Type B pancreatic cell (in vitro differentiated cells): ENCODE measurements around the gene GRM4. TPM values are rescaled to one million over a fixed set of nuclear protein-coding genes. Genes with fewer than 3 reads are reported as not detected.
A peak's percentile ranks its signal among the peaks of the same experiment; 100 is the strongest.

Source experiments
- DNase-seq: peaks from one replicate; pipeline ENCODE4 v3.0.0; 2021; ENCODE audit warnings: mixed read lengths; ENCODE audit not compliant: unreplicated experiment; ENCODE audit errors: extremely low spot score
- H3K27ac Mint-ChIP-seq: 2 replicates; pipeline ENCODE4 v1.8.0; 2021; ENCODE audit warnings: mild to moderate bottlenecking, mixed read lengths
- H3K27me3 Mint-ChIP-seq: 2 replicates; pipeline ENCODE4 v1.8.0; 2021; ENCODE audit warnings: mixed read lengths
- H3K36me3 Mint-ChIP-seq: 2 replicates; pipeline ENCODE4 v1.8.0; 2021; ENCODE audit warnings: mixed read lengths
- H3K4me1 Mint-ChIP-seq: one replicate; pipeline ENCODE4 v1.8.0; 2021; ENCODE audit warnings: mixed read lengths; ENCODE audit not compliant: unreplicated experiment
- H3K4me3 Mint-ChIP-seq: 2 replicates; pipeline ENCODE4 v1.8.0; 2021; ENCODE audit warnings: mild to moderate bottlenecking, mixed read lengths
- H3K9me3 Mint-ChIP-seq: 2 replicates; pipeline ENCODE4 v1.8.0; 2021; ENCODE audit warnings: mixed read lengths
- total RNA-seq: library from RNA; stranded (reverse); gene quantifications from 2 replicates; pipeline ENCODE4 v1.2.1, GENCODE V29; 2021; ENCODE audit warnings: low replicate concordance
- TF ChIP-seq, protein P1 (sequence below): fragments of 200-600 bp; sonication (generic); conservative IDR thresholded peaks from 2 replicates; pipeline ENCODE4 v1.5.0; 2021; ENCODE audit warnings: antibody characterized with exemption, mild to moderate bottlenecking

GRM4 gene
- total RNA-seq, 1 donor from 2014 or later = 2.2 TPM

DNA sequence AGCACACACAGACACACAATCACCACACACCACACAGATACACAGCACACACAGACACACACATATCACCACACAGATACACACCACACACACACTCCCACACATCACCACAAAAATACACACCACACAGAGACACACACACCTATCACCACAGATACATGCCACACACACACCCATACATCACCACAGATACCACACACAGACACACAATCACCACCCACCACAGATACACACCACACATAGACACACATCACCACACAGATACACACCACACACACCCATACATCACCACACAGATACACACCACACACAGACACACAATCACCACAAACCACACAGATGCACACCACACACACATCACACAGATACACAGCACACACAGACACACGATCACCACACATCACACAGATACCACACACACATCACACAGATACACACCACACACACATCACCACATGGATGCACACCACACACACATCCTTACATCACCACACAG is 74.0 kb downstream of the GRM4 start:
- H3K4me3 Mint-ChIP-seq = no peak overlapping the region
- H3K9me3 Mint-ChIP-seq = no peaks in the 10 kb centered on the region
- no peaks in the 10 kb centered on the region for H3K36me3 Mint-ChIP-seq
- TF ChIP-seq, protein P1, sequence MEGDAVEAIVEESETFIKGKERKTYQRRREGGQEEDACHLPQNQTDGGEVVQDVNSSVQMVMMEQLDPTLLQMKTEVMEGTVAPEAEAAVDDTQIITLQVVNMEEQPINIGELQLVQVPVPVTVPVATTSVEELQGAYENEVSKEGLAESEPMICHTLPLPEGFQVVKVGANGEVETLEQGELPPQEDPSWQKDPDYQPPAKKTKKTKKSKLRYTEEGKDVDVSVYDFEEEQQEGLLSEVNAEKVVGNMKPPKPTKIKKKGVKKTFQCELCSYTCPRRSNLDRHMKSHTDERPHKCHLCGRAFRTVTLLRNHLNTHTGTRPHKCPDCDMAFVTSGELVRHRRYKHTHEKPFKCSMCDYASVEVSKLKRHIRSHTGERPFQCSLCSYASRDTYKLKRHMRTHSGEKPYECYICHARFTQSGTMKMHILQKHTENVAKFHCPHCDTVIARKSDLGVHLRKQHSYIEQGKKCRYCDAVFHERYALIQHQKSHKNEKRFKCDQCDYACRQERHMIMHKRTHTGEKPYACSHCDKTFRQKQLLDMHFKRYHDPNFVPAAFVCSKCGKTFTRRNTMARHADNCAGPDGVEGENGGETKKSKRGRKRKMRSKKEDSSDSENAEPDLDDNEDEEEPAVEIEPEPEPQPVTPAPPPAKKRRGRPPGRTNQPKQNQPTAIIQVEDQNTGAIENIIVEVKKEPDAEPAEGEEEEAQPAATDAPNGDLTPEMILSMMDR = no peak
- peaks cover 11% of the 10 kb centered on the region for H3K27me3 Mint-ChIP-seq
- no peak for DNase-seq
- H3K27ac Mint-ChIP-seq = no peak overlapping the region
- H3K4me1 Mint-ChIP-seq = no peaks in the 10 kb centered on the region

DNA sequence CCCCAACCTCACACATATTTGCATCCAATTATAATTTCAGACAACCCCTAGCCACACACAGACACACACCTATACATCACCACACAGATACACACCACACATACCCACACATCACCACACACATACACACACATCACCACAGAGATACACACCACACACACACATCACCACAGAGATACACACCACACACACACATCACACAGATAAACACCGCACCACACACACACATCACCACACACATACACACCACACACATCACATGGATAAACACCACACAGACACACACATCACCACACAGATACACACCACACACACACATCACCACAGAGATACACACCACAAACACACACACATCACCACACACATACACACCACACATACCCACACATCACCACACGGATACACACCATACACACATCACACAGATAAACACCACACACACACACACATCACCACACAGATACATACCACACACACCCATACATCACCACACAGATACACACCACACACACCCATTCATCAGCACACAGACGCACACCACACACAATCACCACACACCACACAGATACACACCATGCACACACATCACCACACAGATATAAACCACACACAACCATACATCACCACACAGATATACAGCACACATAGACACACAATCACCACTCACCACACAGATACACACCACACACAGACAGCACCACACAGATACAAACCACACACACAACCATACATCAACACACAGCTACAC is 74.6 kb downstream of the GRM4 start:
- no peak for DNase-seq
- H3K27ac Mint-ChIP-seq = no peak overlapping the region
- no peaks in the 10 kb centered on the region for H3K4me1 Mint-ChIP-seq
- no peak overlapping the region for H3K4me3 Mint-ChIP-seq
- TF ChIP-seq, protein P1 = no peak
- no peaks in the 10 kb centered on the region for H3K9me3 Mint-ChIP-seq
- no peaks in the 10 kb centered on the region for H3K36me3 Mint-ChIP-seq
- H3K27me3 Mint-ChIP-seq = peaks cover 14% of the 10 kb centered on the region

DNA sequence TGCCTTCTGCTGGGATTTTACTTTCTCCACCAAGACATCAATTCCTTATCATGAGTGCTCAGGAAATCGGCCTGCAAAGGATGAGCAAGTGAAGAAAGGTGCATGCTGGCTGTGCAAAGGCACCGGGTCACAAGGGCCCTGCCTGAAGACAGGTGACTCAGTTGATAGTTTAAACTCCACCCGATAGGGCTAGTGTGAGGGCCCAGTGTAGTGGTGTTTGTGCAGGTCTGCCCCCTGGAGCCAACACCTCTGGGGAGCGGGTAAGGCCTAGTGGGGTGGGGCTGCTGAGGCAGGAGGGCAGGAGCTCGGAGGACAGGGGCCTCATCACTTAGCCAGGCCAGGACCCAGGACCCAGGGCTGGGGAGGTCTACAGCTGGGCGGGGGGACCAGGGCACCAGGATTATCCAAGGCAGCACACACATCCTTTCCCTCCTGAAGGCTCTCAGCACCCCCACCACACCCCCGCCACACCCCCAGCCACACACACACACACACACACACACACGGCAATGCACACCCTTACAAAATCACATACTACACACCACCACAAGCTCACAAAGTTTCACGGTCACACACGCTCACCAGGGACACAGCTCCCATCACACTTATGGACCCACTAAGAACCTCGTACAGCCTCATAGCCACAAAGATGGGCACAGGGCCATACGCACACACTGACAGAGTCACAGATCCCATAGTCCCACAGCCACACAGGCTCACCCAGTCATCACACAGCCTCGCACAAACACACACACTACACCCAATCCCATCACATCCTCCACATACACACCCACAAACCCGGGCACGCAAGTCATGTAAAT is 75.4 kb downstream of the GRM4 start:
- Mint-ChIP-seq H3K4me1 (no peaks in the 10 kb centered on the region), H3K9me3 (no peaks in the 10 kb centered on the region), H3K27me3 (peaks cover 19% of the 10 kb centered on the region), H3K36me3 (no peaks in the 10 kb centered on the region), H3K4me3 (no peak overlapping the region), H3K27ac (no peak overlapping the region)
- DNase-seq = no peak
- TF ChIP-seq, protein P1 = no peak

DNA sequence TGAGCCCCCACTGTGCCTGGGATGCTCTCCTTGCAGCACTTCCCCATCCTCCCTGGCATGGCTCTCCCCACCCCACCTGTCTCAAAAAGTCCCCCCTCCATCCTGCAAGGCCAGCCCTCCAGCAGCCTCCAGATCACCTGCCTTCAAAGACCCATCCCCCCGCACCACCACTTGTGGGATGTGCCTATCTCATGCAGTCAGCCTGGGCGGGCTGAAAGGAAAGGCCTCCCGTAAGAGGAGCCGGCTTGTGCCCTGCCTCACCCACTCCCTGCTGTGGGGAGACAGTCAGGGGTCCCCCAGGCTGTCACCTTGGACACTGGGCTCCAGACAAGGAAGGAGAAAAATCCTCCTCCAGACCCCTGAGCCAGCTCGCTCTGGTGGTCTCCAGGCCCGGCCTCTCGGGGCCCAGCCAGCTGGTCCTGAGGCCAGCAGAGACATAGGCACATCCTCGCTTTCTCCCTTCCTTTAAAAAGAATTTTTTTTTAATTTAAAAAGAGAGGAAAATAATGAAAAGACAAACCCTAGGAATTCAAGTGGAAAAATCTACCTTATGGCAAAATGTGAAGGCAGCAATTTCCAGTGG is 77.3 kb downstream of the GRM4 start:
- H3K9me3 Mint-ChIP-seq = no peaks in the 10 kb centered on the region
- H3K4me3 Mint-ChIP-seq = no peak overlapping the region
- H3K27me3 Mint-ChIP-seq = peaks cover 30% of the 10 kb centered on the region
- H3K4me1 Mint-ChIP-seq = no peaks in the 10 kb centered on the region
- no peaks in the 10 kb centered on the region for H3K36me3 Mint-ChIP-seq
- TF ChIP-seq, protein P1 = peak; percentile 21
- no peak for DNase-seq
- no peak overlapping the region for H3K27ac Mint-ChIP-seq

DNA sequence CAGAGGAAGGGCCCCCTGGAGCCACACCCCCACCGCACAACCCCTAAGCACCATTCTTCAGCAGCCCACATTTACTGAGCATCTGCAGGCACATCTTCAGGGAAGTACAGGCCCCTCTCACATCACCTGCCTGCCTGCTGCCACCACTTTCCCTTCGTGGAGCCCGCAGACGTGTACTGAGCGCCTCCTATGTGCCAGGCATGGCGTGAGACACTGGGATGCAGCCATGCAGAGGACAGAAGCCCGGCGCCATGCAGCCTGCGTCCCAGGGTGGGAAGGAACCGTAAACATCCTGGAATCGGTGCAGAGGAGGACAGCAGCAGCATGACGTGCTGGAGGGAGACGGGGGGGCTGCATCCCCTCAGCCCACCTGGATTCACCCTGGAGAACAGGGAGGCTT is 78.1 kb downstream of the GRM4 start:
- TF ChIP-seq, protein P1 = no peak
- Mint-ChIP-seq H3K36me3 (no peaks in the 10 kb centered on the region), H3K4me1 (no peaks in the 10 kb centered on the region), H3K27ac (no peak overlapping the region), H3K9me3 (no peaks in the 10 kb centered on the region), H3K4me3 (no peak overlapping the region), H3K27me3 (peaks cover 31% of the 10 kb centered on the region)
- DNase-seq = no peak
